Measurements from ENCODE around the gene EGLN1. TPM values are rescaled to one million over a fixed set of nuclear protein-coding genes. Genes with fewer than 3 reads are reported as not detected.
"Not testable (repeated sequence)": the region's sequence is repeated elsewhere in the genome, so short reads cannot be mapped to it uniquely, and the experiment has no call there.

Gene EGLN1
- total RNA-seq, 1 experiment from 2014 or later: 11.6 TPM

- Histone ChIP-seq H3K27me3 (ENCODE audit: control insufficient read depth, insufficient read depth, low read length) (no peaks in the 10 kb centered on the region; the same call in 1 of the 2 replicates), H3K4me3 (ENCODE audit: insufficient read depth, low read depth, low read length) (no peak overlapping the region), H3K36me3 (replicated peaks; ENCODE audit: control insufficient read depth, insufficient read depth, low read length) (no peaks in the 10 kb centered on the region)
- DNase-seq: no peak
Measured at GRCh38 chr1:231431665-231432415, 9.8 kb upstream of the EGLN1 start.

DNA sequence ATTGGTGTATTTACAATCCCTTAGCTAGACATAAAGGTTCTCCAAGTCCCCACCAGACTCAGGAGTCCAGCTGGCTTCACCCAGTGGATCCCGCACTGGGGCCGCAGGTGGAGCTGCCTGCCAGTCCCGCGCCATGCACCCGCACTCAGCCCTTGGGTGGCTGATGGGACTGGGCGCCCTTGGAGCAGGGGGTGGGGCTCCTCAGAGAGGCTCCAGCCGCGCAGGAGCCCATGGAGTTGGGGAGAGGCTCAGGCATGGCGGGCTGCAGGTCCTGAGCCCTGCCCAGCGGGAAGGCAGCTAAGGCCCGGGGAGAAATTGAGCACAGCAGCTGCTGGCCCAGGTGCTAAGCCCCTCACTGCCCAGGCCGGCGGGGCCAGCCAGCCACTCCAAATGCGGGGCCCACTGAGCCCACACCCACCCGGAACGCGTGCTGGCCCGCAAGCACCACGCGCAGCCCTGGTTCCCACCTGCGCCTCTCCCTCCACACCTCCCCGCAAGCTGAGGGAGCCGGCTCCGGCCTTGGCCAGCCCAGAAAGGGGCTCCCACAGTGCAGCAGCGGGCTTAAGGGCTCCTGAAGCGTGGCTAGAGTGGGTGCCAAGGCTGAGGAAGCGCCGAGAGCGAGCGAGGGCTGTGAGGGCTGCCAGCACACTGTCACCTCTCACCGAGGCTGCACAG, 8.7 kb upstream of the EGLN1 start:
- not testable (repeated sequence) for H3K4me3 ChIP-seq (ENCODE audit: insufficient read depth, low read depth, low read length); H3K36me3 ChIP-seq (replicated peaks; ENCODE audit: control insufficient read depth, insufficient read depth, low read length); DNase-seq; H3K27me3 ChIP-seq (ENCODE audit: control insufficient read depth, insufficient read depth, low read length)

- DNase-seq: no peak
- Histone ChIP-seq H3K36me3 (replicated peaks; ENCODE audit: control insufficient read depth, insufficient read depth, low read length) (no peaks in the 10 kb centered on the region), H3K27me3 (ENCODE audit: control insufficient read depth, insufficient read depth, low read length) (peaks cover 6% of the 10 kb centered on the region), H3K4me3 (ENCODE audit: insufficient read depth, low read depth, low read length) (no peak overlapping the region)
Measured at GRCh38 chr1:231428377-231428776, 6.3 kb upstream of the EGLN1 start.

DNA sequence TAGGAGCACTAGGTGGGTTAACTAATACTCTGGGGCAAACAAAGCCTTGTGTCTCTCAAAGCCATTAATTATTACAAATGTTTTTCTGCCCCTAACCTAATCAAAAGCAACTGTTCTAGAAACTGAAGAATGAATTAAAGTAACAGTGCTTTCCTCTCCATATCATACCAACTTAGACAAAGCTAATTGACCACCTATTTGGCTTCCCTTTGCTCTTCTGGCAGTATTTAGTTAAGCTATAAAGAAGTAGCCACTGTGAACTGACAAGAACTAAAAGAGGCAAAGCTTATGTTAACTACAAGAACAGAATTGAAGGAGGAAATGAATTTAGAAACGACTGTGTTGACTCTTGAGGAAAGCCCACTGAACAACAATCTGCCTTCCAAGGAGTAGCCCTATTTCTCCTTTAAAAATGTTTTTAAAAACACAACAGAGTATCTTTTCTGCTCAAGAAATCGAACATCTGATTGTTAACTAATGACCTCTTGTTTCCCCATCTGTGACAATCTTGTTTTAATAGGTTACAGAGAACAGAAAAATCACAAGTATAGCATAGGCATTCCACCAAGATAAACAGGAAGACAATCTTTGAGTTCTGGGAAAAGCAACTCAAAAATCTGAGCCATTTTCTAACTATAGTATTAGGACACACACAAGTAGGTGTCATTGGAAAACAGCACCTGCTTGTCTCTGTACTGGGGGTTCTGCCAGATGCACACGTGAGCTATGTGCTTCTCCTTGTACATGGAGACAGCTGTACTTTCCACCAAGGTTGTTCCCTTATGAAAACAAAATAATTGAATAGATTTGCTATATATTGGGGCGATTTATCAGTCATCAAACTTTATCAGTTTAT, 3.1 kb upstream of the EGLN1 start:
- Histone ChIP-seq H3K4me3 (ENCODE audit: insufficient read depth, low read depth, low read length) (no peak overlapping the region), H3K27me3 (ENCODE audit: control insufficient read depth, insufficient read depth, low read length) (peaks cover 25% of the 10 kb centered on the region), H3K36me3 (replicated peaks; ENCODE audit: control insufficient read depth, insufficient read depth, low read length) (no peaks in the 10 kb centered on the region)
- DNase-seq: no peak

DNA sequence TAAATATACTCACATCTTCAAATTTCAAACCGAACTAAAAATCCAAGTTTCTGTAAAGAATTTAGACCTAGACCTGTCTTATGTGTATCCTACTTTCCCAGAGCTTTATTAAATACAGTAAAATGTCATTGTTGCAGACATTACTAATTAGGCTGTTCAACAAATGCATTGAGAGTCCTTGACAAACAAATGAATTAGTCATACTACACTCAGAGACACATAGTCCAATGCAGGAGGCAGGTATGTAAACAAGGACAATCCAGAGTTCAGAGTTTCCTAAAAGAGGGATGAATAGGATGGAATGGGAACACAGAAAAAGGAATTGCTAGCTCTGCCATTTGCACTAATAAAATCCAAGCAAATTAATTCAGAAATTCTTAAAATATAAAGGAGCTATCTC, 1.6 kb upstream of the EGLN1 start:
- Histone ChIP-seq H3K36me3 (replicated peaks; ENCODE audit: control insufficient read depth, insufficient read depth, low read length) (no peaks in the 10 kb centered on the region), H3K27me3 (ENCODE audit: control insufficient read depth, insufficient read depth, low read length) (peaks cover 39% of the 10 kb centered on the region), H3K4me3 (ENCODE audit: insufficient read depth, low read depth, low read length) (no peak overlapping the region)
- DNase-seq: no peak

GRCh38 chr1:231422798-231423309, 767 bp upstream of the EGLN1 start:
- peak overlapping the region; percentile 79 for H3K4me3 ChIP-seq (ENCODE audit: insufficient read depth, low read depth, low read length)
- H3K36me3 ChIP-seq (replicated peaks; ENCODE audit: control insufficient read depth, insufficient read depth, low read length): no peaks in the 10 kb centered on the region
- no peak for DNase-seq
- peaks cover 43% of the 10 kb centered on the region for H3K27me3 ChIP-seq (ENCODE audit: control insufficient read depth, insufficient read depth, low read length)

DNA sequence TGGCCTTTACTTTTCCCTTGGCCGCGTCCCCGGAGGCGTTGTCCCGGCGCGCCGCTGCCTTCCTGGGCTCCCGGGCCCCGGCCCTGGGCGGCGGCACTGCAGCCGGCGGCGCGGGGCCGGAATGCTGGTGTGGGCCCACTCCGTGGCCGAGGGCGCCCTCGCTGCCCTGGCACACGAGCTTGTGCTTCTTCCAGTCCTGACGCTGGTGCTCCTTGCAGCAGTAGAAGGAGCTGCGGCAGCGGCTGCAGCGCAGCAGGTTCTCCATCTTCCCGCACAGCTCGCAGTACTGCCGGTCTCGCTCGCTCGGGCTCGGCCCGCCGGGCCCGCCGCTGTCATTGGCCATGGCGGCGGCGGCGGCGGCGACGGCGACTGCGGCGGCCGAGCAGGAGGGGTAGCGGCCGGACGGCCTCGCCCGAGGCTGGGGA, 529 bp downstream of the EGLN1 start:
- peak overlapping the region; percentile 79 for H3K4me3 ChIP-seq (ENCODE audit: insufficient read depth, low read depth, low read length)
- no peaks in the 10 kb centered on the region for H3K36me3 ChIP-seq (replicated peaks; ENCODE audit: control insufficient read depth, insufficient read depth, low read length)
- peaks cover 45% of the 10 kb centered on the region for H3K27me3 ChIP-seq (ENCODE audit: control insufficient read depth, insufficient read depth, low read length)
- DNase-seq: no peak

- Histone ChIP-seq H3K27me3 (ENCODE audit: control insufficient read depth, insufficient read depth, low read length) (peaks cover 45% of the 10 kb centered on the region), H3K36me3 (replicated peaks; ENCODE audit: control insufficient read depth, insufficient read depth, low read length) (no peaks in the 10 kb centered on the region), H3K4me3 (ENCODE audit: insufficient read depth, low read depth, low read length) (peak overlapping the region; percentile 79)
- peak; percentile 69 for DNase-seq
Measured at GRCh38 chr1:231420959-231421545, 1.0 kb downstream of the EGLN1 start.

GRCh38 chr1:231420299-231420958, 1.7 kb downstream of the EGLN1 start:
- H3K4me3 ChIP-seq (ENCODE audit: insufficient read depth, low read depth, low read length): peak overlapping the region; percentile 79
- H3K36me3 ChIP-seq (replicated peaks; ENCODE audit: control insufficient read depth, insufficient read depth, low read length): no peaks in the 10 kb centered on the region
- peaks cover 45% of the 10 kb centered on the region for H3K27me3 ChIP-seq (ENCODE audit: control insufficient read depth, insufficient read depth, low read length)
- DNase-seq: peak; percentile 26

GRCh38 chr1:231419738-231420298, 2.3 kb downstream of the EGLN1 start:
- no peaks in the 10 kb centered on the region for H3K36me3 ChIP-seq (replicated peaks; ENCODE audit: control insufficient read depth, insufficient read depth, low read length)
- peak overlapping the region; percentile 79; the same call in 1 of the 2 replicates for H3K4me3 ChIP-seq (ENCODE audit: insufficient read depth, low read depth, low read length)
- peaks cover 42% of the 10 kb centered on the region for H3K27me3 ChIP-seq (ENCODE audit: control insufficient read depth, insufficient read depth, low read length)
- DNase-seq: no peak

- no peaks in the 10 kb centered on the region for H3K36me3 ChIP-seq (replicated peaks; ENCODE audit: control insufficient read depth, insufficient read depth, low read length)
- no peak for DNase-seq
- H3K27me3 ChIP-seq (ENCODE audit: control insufficient read depth, insufficient read depth, low read length): peaks cover 40% of the 10 kb centered on the region
- H3K4me3 ChIP-seq (ENCODE audit: insufficient read depth, low read depth, low read length): no peak overlapping the region
Measured at GRCh38 chr1:231419147-231419546, 2.9 kb downstream of the EGLN1 start.

GRCh38 chr1:231418741-231419107, 3.4 kb downstream of the EGLN1 start:
- DNase-seq: no peak
- Histone ChIP-seq H3K4me3 (ENCODE audit: insufficient read depth, low read depth, low read length) (no peak overlapping the region), H3K36me3 (replicated peaks; ENCODE audit: control insufficient read depth, insufficient read depth, low read length) (no peaks in the 10 kb centered on the region), H3K27me3 (ENCODE audit: control insufficient read depth, insufficient read depth, low read length) (peaks cover 40% of the 10 kb centered on the region)

GRCh38 chr1:231418101-231418740, 3.9 kb downstream of the EGLN1 start:
- H3K36me3 ChIP-seq (replicated peaks; ENCODE audit: control insufficient read depth, insufficient read depth, low read length): no peaks in the 10 kb centered on the region
- H3K4me3 ChIP-seq (ENCODE audit: insufficient read depth, low read depth, low read length): no peak overlapping the region
- H3K27me3 ChIP-seq (ENCODE audit: control insufficient read depth, insufficient read depth, low read length): peaks cover 38% of the 10 kb centered on the region
- no peak for DNase-seq

Data from H7 (cell line).